ENCODE results near the gene SCG2. TPM values are rescaled to one million over a fixed set of nuclear protein-coding genes. Genes with fewer than 3 reads are reported as not detected.

The SCG2 gene, protein sequence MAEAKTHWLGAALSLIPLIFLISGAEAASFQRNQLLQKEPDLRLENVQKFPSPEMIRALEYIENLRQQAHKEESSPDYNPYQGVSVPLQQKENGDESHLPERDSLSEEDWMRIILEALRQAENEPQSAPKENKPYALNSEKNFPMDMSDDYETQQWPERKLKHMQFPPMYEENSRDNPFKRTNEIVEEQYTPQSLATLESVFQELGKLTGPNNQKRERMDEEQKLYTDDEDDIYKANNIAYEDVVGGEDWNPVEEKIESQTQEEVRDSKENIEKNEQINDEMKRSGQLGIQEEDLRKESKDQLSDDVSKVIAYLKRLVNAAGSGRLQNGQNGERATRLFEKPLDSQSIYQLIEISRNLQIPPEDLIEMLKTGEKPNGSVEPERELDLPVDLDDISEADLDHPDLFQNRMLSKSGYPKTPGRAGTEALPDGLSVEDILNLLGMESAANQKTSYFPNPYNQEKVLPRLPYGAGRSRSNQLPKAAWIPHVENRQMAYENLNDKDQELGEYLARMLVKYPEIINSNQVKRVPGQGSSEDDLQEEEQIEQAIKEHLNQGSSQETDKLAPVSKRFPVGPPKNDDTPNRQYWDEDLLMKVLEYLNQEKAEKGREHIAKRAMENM
- total RNA-seq (ENCODE audit: low replicate concordance): 0.63 and 3.4 TPM in 2 replicates

DNA sequence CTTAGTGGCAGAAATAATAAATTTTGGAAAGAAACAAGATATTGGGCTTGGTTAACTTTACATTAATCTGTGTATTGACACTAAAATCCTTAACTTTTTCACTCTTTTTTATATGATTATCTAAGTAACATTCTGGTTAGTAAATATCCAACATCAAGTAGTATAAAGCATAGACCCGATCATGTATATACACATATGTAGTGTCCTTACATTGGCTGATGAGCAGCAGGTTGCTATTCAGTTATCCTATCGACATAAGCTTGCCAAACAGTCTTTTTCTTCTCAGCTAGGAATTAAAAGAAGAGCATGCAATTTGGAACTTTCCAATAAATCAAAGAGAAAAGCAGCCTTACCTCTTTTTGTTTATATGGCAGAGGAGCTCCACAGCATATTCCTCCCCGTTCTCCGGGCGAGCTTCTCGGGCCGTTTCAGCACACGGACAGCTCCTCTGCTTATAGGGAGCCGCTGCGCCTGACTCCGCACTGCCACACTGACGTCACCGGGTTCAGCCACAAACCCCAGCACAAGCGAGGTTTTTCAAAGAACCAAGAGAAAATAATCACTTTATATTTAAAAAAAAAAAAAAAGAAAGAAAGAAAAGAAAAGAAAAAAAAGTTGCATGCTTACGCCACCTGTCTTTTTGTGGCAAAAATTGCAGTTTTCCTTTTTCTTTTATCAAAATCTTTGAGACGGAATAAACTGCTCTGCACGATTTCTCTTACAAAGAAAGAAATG lies at the start of gene SCG2:
Gene SCG2 (minus strand): TSS at position 430 of the 735 bp plus-strand sequence. CDS start 3,079 bp downstream, outside the sequence.
- peak within 1 kb of the TSS; percentile 3 for H3K4me3 ChIP-seq (ENCODE audit: low read depth, low read length)
- DNase-seq (ENCODE audit: low read depth): peak; percentile 94

GRCh38 chr2:223649554-223650533 lies 47.7 kb upstream of the SCG2 start:
- no peak overlapping the region for H3K4me3 ChIP-seq (ENCODE audit: low read depth, low read length)
- DNase-seq (ENCODE audit: low read depth): no peak
- TF ChIP-seq, protein P1, sequence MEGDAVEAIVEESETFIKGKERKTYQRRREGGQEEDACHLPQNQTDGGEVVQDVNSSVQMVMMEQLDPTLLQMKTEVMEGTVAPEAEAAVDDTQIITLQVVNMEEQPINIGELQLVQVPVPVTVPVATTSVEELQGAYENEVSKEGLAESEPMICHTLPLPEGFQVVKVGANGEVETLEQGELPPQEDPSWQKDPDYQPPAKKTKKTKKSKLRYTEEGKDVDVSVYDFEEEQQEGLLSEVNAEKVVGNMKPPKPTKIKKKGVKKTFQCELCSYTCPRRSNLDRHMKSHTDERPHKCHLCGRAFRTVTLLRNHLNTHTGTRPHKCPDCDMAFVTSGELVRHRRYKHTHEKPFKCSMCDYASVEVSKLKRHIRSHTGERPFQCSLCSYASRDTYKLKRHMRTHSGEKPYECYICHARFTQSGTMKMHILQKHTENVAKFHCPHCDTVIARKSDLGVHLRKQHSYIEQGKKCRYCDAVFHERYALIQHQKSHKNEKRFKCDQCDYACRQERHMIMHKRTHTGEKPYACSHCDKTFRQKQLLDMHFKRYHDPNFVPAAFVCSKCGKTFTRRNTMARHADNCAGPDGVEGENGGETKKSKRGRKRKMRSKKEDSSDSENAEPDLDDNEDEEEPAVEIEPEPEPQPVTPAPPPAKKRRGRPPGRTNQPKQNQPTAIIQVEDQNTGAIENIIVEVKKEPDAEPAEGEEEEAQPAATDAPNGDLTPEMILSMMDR (IDR thresholded peaks at IDR 0.05; ENCODE audit: insufficient read depth, low read length): no peak

More for the DNA sequence above, at the start of gene SCG2:
- TF ChIP-seq, protein P1 (IDR thresholded peaks at IDR 0.05; ENCODE audit: insufficient read depth, low read length): peak; percentile 42

GRCh38 chr2:223648755-223649154 lies 46.6 kb upstream of the SCG2 start:
- TF ChIP-seq, protein P1 (IDR thresholded peaks at IDR 0.05; ENCODE audit: insufficient read depth, low read length): no peak

GRCh38 chr2:223647258-223647952 lies 45.2 kb upstream of the SCG2 start:
- no peak overlapping the region for H3K4me3 ChIP-seq (ENCODE audit: low read depth, low read length)
- TF ChIP-seq, protein P1 (IDR thresholded peaks at IDR 0.05; ENCODE audit: insufficient read depth, low read length): no peak
- peak; percentile 12 for DNase-seq (ENCODE audit: low read depth)

More at GRCh38 chr2:223648755-223649154, 46.6 kb upstream of the SCG2 start:
- DNase-seq (ENCODE audit: low read depth): no peak
- H3K4me3 ChIP-seq (ENCODE audit: low read depth, low read length): no peak overlapping the region

- H3K4me3 ChIP-seq (ENCODE audit: low read depth, low read length): no peak overlapping the region
- TF ChIP-seq, protein P1 (IDR thresholded peaks at IDR 0.05; ENCODE audit: insufficient read depth, low read length): no peak
- no peak for DNase-seq (ENCODE audit: low read depth)
These were observed 42.0 kb upstream of the SCG2 start for GRCh38 chr2:223644136-223644535.

All from fibroblast of the aortic adventitia (primary cell).